B cell (primary cell): Measurements from ENCODE around the gene CEP85L. TPM values are rescaled to one million over a fixed set of nuclear protein-coding genes. Genes with fewer than 3 reads are reported as not detected.
"Not testable (repeated sequence)": the region's sequence is repeated elsewhere in the genome, so short reads cannot be mapped to it uniquely, and the experiment has no call there.

Experiments
- ATAC-seq: fragments of 200-7000 bp; cut with Tn5 transposase; one replicate; pipeline ENCODE4 v1.10.0; 2021; ENCODE audit warnings: low read depth, mild to moderate bottlenecking, moderate number of reproducible peaks, moderate library complexity
- CTCF ChIA-PET: fragments of 350-600 bp; sonication (Branson Sonifier 250); formaldehyde crosslinking; loops from one replicate; lab custom pipeline; 2021; ENCODE audit warnings: antibody characterized with exemption, inconsistent platforms; lab: Charles Lee
- POLR2A ChIA-PET: fragments of 350-600 bp; sonication (Branson Sonifier 250); formaldehyde crosslinking; loops from one replicate; lab custom pipeline; 2021; ENCODE audit warnings: antibody characterized with exemption; lab: Charles Lee
- DNase-seq: peaks from one replicate; pipeline ENCODE4 v3.0.0; 2013
- H2AFZ ChIP-seq: 2 replicates; pipeline ENCODE4 v1.6.1; 2012; ENCODE audit warnings: mild to moderate bottlenecking, low read depth, low read length; ENCODE audit not compliant: insufficient read depth, poor library complexity, severe bottlenecking
- H3K27ac ChIP-seq, 2 donors: 1 replicate in 1 of 2; 2 replicates in 1 of 2; pipeline ENCODE4 v1.5.1; 2012 to 2013; ENCODE audit warnings: low read length in 2 of 2, mild to moderate bottlenecking in 2 of 2, moderate library complexity in 1 of 2
- H3K27me3 ChIP-seq, 4 experiments: fragments of 200-600 bp in 1 of 4; sonication (generic) in 1 of 4; replicated peaks in 1 of 4; 1 replicate in 2 of 4; 2 replicates in 2 of 4; pipeline versions ENCODE4 v1.6.1 to v1.7.0; 2013 to 2016; ENCODE audit warnings: low read length in 3 of 4, mild to moderate bottlenecking in 2 of 4, mixed read lengths in 1 of 4, moderate library complexity in 1 of 4; ENCODE audit not compliant: insufficient read depth in 4 of 4, control insufficient read depth in 3 of 4; ENCODE audit errors: control extremely low read depth in 1 of 4
- H3K36me3 ChIP-seq, 2 experiments: replicated peaks in 1 of 2; 1 replicate in 1 of 2; 2 replicates in 1 of 2; pipeline versions ENCODE4 v1.6.1 to v1.7.1; 2013; ENCODE audit warnings: low read length in 1 of 2; ENCODE audit not compliant: insufficient read depth in 2 of 2, control insufficient read depth in 1 of 2; ENCODE audit errors: control extremely low read depth in 1 of 2, extremely low read depth in 1 of 2
- H3K4me1 ChIP-seq, 2 donors: fragments of 200-600 bp in 1 of 2; sonication (generic) in 1 of 2; 1 replicate in 1 of 2; 2 replicates in 1 of 2; pipeline versions ENCODE4 v1.5.1 to v1.6.1; 2013 to 2017; ENCODE audit warnings: low read length in 2 of 2; ENCODE audit not compliant: control insufficient read depth in 2 of 2, insufficient read depth in 2 of 2
- H3K4me2 ChIP-seq: replicated peaks from 2 replicates; pipeline ENCODE3; 2012; ENCODE audit warnings: mild to moderate bottlenecking, low read depth, low read length; ENCODE audit not compliant: poor library complexity, severe bottlenecking
- H3K4me3 ChIP-seq, 5 experiments: fragments of 200-600 bp in 1 of 5; sonication (generic) in 1 of 5; 1 replicate in 3 of 5; 2 replicates in 2 of 5; pipeline versions ENCODE4 v1.5.1 to v1.7.0; 2011 to 2016; ENCODE audit warnings: low read length in 4 of 5, mild to moderate bottlenecking in 4 of 5, low read depth in 2 of 5, control low read depth in 1 of 5, moderate library complexity in 1 of 5; ENCODE audit not compliant: insufficient read depth in 1 of 5; ENCODE audit errors: control extremely low read depth in 1 of 5, extremely low read depth in 1 of 5
- H3K79me2 ChIP-seq: fragments of 200-600 bp; sonication (generic); one replicate; pipeline ENCODE4 v1.6.0; 2016; ENCODE audit warnings: low read length; ENCODE audit not compliant: control insufficient read depth, insufficient read depth
- H3K9ac ChIP-seq: fragments of 200-600 bp; sonication (generic); 2 replicates; pipeline ENCODE4 v1.6.1; 2017; ENCODE audit warnings: mild to moderate bottlenecking, low read length, moderate library complexity
- H3K9me3 ChIP-seq, 3 donors: one replicate each; pipeline versions ENCODE4 v1.6.1 to v1.7.1; 2013; ENCODE audit warnings: low read length in 2 of 3; ENCODE audit not compliant: control insufficient read depth in 2 of 3, insufficient read depth in 1 of 3; ENCODE audit errors: control extremely low read depth in 1 of 3
- H4K20me1 ChIP-seq: 2 replicates; pipeline ENCODE4 v1.6.0; 2012; ENCODE audit warnings: mild to moderate bottlenecking, low read length; ENCODE audit not compliant: insufficient read depth, control insufficient read depth, poor library complexity, severe bottlenecking
- H3K27ac Mint-ChIP-seq: one replicate; pipeline ENCODE4 v1.8.0; 2021; ENCODE audit warnings: mixed read lengths
- H3K27me3 Mint-ChIP-seq: one replicate; pipeline ENCODE4 v1.8.0; 2021; ENCODE audit warnings: mixed read lengths
- H3K4me1 Mint-ChIP-seq: one replicate; pipeline ENCODE4 v1.8.0; 2021; ENCODE audit warnings: mixed read lengths
- H3K4me3 Mint-ChIP-seq: one replicate; pipeline ENCODE4 v1.8.0; 2021; ENCODE audit warnings: mixed read lengths
- H3K9me3 Mint-ChIP-seq: one replicate; pipeline ENCODE4 v1.8.0; 2022; ENCODE audit warnings: mixed read lengths; ENCODE audit not compliant: insufficient read depth
- EZH2 ChIP-seq: IDR thresholded peaks from 2 replicates; pipeline ENCODE4 v1.6.1; 2012; ENCODE audit warnings: borderline replicate concordance, low read depth, mild to moderate bottlenecking, moderate library complexity, low read length; ENCODE audit not compliant: insufficient read depth, poor library complexity, severe bottlenecking
- WGBS: methylation state at CpG from one replicate; pipeline ENCODE4 v1.1.5; 2013; ENCODE audit warnings: missing lambda C conversion rate; ENCODE audit not compliant: insufficient coverage; 5-methylcytosine and 5-hydroxymethylcytosine counted together
- intact Hi-C: fragments of 100-400 bp; cut with micrococcal nuclease; formaldehyde crosslinking; loops from one replicate; pipeline ENCODE4 v1.10.0; 2022
- polyA plus RNA-seq: library from polyadenylated mRNA; depleted of rRNA; stranded (reverse); fragments of >200 nt; gene quantifications from 2 replicates; pipeline ENCODE4 v1.2.3, GENCODE V29; 2012
- total RNA-seq, 2 donors: library from RNA; stranded (reverse); fragments of 120-200 nt in 1 of 2; gene quantifications; 1 replicate in 1 of 2; 2 replicates in 1 of 2; pipeline versions ENCODE4 v1.2.3 to v1.2.4, GENCODE V29; 2013 to 2022
- TF ChIP-seq, protein P1 (sequence below): fragments of 200-600 bp; IDR thresholded peaks from one replicate; pipeline ENCODE4 v1.8.0; 2022; ENCODE audit warnings: antibody characterized with exemption, mild to moderate bottlenecking

The CEP85L gene
- total and polyA plus RNA-seq, 2 donors (not counting 1 experiment from before 2014, with no cell fraction given) = 7.6 to 32.1 TPM

DNA sequence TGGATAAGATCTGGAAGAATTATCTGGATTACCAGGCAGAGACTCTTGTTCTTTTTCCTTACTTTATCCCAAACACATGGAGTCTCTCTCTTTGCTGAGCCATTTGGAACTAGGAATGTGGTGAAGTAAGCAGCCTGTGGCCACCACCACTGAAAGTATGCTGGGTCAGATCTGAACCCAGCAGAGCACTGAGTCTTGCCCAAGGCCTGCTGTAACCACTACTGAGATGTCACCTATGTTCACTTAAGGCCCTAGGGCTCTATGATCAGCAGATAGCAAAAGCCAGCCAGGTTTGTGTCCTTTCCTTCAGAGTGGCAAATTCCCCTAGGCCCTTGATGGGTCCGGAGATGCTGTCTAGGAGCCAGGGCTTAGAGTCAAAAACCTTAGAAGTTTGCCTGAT, 206.6 kb downstream of the CEP85L start:
- peaks cover 0 to 11% (median 8%) of the 10 kb centered on the region in 3 donors for H3K9me3 ChIP-seq
- no peak overlapping the region for H3K4me3 ChIP-seq
- no peaks in the 10 kb centered on the region for H3K27me3 ChIP-seq
- no peak overlapping the region for H3K4me2 ChIP-seq
- POLR2A ChIA-PET = no interaction called here
- intact Hi-C loops = no loop called here
- CTCF ChIA-PET = no interaction called here
- H2AFZ ChIP-seq = no peak overlapping the region
- no peak overlapping the region for H3K27ac ChIP-seq
- Mint-ChIP-seq H3K4me1 (no peaks in the 10 kb centered on the region), H3K27ac (no peak overlapping the region), H3K4me3 (no peak overlapping the region), H3K27me3 (no peaks in the 10 kb centered on the region), H3K9me3 (peaks cover 12% of the 10 kb centered on the region)
- TF ChIP-seq EZH2 = no peak
- TF ChIP-seq, protein P1, sequence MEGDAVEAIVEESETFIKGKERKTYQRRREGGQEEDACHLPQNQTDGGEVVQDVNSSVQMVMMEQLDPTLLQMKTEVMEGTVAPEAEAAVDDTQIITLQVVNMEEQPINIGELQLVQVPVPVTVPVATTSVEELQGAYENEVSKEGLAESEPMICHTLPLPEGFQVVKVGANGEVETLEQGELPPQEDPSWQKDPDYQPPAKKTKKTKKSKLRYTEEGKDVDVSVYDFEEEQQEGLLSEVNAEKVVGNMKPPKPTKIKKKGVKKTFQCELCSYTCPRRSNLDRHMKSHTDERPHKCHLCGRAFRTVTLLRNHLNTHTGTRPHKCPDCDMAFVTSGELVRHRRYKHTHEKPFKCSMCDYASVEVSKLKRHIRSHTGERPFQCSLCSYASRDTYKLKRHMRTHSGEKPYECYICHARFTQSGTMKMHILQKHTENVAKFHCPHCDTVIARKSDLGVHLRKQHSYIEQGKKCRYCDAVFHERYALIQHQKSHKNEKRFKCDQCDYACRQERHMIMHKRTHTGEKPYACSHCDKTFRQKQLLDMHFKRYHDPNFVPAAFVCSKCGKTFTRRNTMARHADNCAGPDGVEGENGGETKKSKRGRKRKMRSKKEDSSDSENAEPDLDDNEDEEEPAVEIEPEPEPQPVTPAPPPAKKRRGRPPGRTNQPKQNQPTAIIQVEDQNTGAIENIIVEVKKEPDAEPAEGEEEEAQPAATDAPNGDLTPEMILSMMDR = no peak
- no peaks in the 10 kb centered on the region for H4K20me1 ChIP-seq
- H3K36me3 ChIP-seq = no peaks in the 10 kb centered on the region
- ATAC-seq (no peak), DNase-seq (no peak)
- no peaks in the 10 kb centered on the region for H3K79me2 ChIP-seq
- H3K9ac ChIP-seq = no peak overlapping the region
- no peaks in the 10 kb centered on the region for H3K4me1 ChIP-seq
- 91% methylated on average over 1 of the region's 1 CpG for WGBS

DNA sequence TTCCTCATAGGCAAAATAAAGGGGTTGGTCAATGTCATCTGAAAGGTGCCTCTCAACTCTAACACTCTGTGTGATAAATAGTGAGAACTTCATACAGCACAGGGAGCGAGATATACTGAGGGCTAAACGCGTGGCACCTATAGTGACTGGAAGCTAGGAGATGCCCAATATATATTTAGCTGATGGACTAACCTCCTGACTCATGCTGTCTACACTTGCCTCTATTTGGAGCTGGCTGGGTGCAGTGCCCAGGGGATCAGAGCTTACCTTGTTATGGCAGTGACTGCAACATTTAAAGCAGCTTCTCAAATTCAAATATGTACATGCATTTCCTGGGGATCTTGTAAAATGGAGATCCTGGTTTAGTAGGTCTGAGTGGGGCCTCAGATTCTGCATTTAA, 214.9 kb downstream of the CEP85L start:
- POLR2A ChIA-PET = no interaction called here
- no peaks in the 10 kb centered on the region for H3K27me3 Mint-ChIP-seq
- ATAC-seq (no peak), DNase-seq (no peak)
- no peak overlapping the region for H3K9ac ChIP-seq
- no peak overlapping the region for H2AFZ ChIP-seq
- no peaks in the 10 kb centered on the region for H3K4me1 ChIP-seq
- no peaks in the 10 kb centered on the region for H3K27me3 ChIP-seq
- H3K36me3 ChIP-seq = no peaks in the 10 kb centered on the region
- H3K9me3 Mint-ChIP-seq = peaks cover 8% of the 10 kb centered on the region
- CTCF ChIA-PET = no interaction called here
- H3K9me3 ChIP-seq = no peaks in the 10 kb centered on the region
- H3K4me3 Mint-ChIP-seq = no peak overlapping the region
- H3K27ac ChIP-seq = no peak overlapping the region
- WGBS = no CpG with 5 or more reads among the region's 3 CpGs
- no peaks in the 10 kb centered on the region for H4K20me1 ChIP-seq
- no peaks in the 10 kb centered on the region for H3K4me1 Mint-ChIP-seq
- no peak overlapping the region for H3K4me2 ChIP-seq
- H3K79me2 ChIP-seq = no peaks in the 10 kb centered on the region
- no peak overlapping the region for H3K27ac Mint-ChIP-seq
- TF ChIP-seq, protein P1 = no peak
- TF ChIP-seq EZH2 = no peak
- H3K4me3 ChIP-seq = no peak overlapping the region
- intact Hi-C loops = no loop called here

DNA sequence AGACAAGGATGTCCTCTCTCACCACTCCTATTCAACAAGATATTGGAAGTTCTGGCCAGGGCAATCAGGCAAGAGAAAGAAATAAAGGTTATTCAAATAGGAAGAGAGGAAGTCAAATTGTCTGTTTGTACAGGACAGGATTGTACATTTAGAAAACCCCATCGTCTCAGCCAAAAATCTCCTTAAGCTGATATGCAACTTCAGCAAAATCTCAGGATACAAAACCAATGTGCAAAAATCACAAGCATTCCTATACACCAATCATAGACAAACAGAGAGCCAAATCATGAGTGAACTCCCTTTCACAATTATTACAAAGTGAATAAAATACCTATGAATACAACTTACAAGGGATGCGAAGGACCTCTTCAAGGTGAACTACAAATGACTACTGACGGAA, 217.2 kb downstream of the CEP85L start:
- intact Hi-C loops, H3K4me2 ChIP-seq, H3K27ac ChIP-seq, H3K4me3 ChIP-seq, POLR2A ChIA-PET, H3K9ac ChIP-seq, H3K9me3 Mint-ChIP-seq, H2AFZ ChIP-seq, H3K4me1 Mint-ChIP-seq, H3K27me3 Mint-ChIP-seq, H3K79me2 ChIP-seq, DNase-seq, CTCF ChIA-PET, H3K4me3 Mint-ChIP-seq, ATAC-seq, H3K4me1 ChIP-seq, H4K20me1 ChIP-seq, H3K27me3 ChIP-seq, H3K9me3 ChIP-seq, H3K36me3 ChIP-seq, H3K27ac Mint-ChIP-seq: not testable (repeated sequence)
- no CpG with 5 or more reads among the region's 3 CpGs for WGBS
